Thyroid gland (tissue), 4 donors: ENCODE measurements around the gene PLEKHM2.

Experiments
- CTCF ChIP-seq, 6 experiments: fragments of 200-600 bp in 3 of 6; fragments of 450-650 bp in 3 of 6; sonication (generic) in 3 of 6; IDR thresholded peaks; one replicate each; pipeline ENCODE4 v1.5.1; 2016 to 2019; ENCODE audit warnings: antibody characterized with exemption in 6 of 6, mild to moderate bottlenecking in 2 of 6, inconsistent platforms in 1 of 6, moderate library complexity in 1 of 6
- POLR2A ChIP-seq, 2 donors: fragments of 450-650 bp; IDR thresholded peaks; one replicate each; pipeline ENCODE4 v1.6.1; 2017; ENCODE audit warnings: antibody characterized with exemption in 2 of 2, mild to moderate bottlenecking in 2 of 2, moderate library complexity in 1 of 2

GRCh38 chr1:15669864-15670263 lies 14.3 kb upstream of the PLEKHM2 start:
- TF ChIP-seq POLR2A (IDR thresholded peaks at IDR 0.05) (no peak), CTCF (IDR thresholded peaks at IDR 0.05) (no peak)
